T47D (cell line): Measurements from ENCODE around the gene ATXN2L.

Source experiments
- DNase-seq, 2 experiments: peaks; one replicate each; pipeline versions ENCODE4 v3.0.0 to v3.0.0-alpha.2; 2011 to 2012; ENCODE audit warnings: low read depth in 1 of 2, low spot score in 1 of 2
- JUND ChIP-seq: IDR thresholded peaks from 2 replicates; pipeline ENCODE4 v1.6.1; 2012; ENCODE audit warnings: low read depth
- in situ Hi-C: cut with HindIII; loops from 2 replicates; pipeline ENCODE4 v1.10.0; 2016; ENCODE audit warnings: low sequenced_read_pairs, low pct_unique_long_range_greater_than_20kb

ATXN2L gene

GRCh38 chr16:28842696-28843095, 19.9 kb downstream of the ATXN2L start:
- no peak for TF ChIP-seq JUND
- no peak for DNase-seq
- in situ Hi-C loops: no loop called here

GRCh38 chr16:28843766-28844165, 21.0 kb downstream of the ATXN2L start:
- no peak for TF ChIP-seq JUND
- no peak for DNase-seq
- in situ Hi-C loops: no loop called here

- no peak for TF ChIP-seq JUND
- DNase-seq: no peak
- in situ Hi-C loops: no loop called here
Observed at GRCh38 chr16:28844226-28844885, 21.6 kb downstream of the ATXN2L start.

- no peak for TF ChIP-seq JUND
- DNase-seq: peak; percentile 77 to 87
- in situ Hi-C loops: no loop called here
Observed at GRCh38 chr16:28845293-28845692, 22.5 kb downstream of the ATXN2L start.

- TF ChIP-seq JUND: no peak
- in situ Hi-C loops: no loop called here
- DNase-seq: no peak
Observed at GRCh38 chr16:28845761-28846079, 22.9 kb downstream of the ATXN2L start.

DNA sequence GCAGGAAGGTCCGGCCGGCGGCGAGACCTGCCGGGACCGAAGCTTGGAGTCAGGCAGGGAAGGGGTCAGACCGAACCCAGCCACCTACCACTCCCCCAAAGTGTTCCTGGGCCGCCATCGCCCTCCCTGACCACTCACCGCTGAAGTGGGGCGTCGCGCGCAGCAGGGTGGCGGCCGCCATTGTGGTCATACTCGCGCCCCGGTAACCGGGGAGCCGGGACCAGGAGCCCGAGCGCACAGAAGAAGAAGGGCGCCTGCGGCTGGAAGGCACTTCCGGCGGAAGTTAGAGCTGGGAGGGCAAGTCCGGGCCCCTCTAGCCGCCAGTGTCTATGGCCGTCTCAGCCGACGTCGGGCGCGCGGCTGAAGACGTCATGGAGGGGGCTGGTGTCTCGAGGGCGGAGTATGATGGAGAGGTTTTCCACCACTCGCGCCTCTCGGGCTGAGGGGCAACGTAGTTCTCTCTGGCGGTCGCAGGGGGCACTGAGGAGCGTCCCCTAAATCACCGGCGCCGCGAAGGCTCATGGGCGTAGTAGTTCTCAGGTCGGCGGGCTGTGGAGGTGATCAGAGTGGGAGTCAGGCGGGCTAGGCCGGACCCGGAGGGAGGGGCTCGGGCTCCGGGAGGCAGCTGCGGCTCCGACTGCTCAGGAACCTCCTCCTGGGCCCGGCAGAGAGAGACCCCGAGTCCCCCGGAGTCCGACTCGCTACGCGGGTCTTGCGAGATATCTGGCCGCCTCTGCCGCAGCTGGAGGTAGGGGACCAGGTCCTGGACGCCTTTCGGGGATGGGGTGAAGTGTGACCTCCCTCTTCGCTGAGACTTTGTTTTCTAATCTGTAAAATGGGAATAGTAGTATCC, 23.5 kb downstream of the ATXN2L start, which contains the start of gene TUFM:
TSS of gene TUFM (minus strand) at position 269 of the 853 bp plus-strand sequence. CDS start at position 190, 79 bp downstream.
- in situ Hi-C loops: no loop called here
- peak; percentile 92 to 99 for DNase-seq
- no peak for TF ChIP-seq JUND

DNA sequence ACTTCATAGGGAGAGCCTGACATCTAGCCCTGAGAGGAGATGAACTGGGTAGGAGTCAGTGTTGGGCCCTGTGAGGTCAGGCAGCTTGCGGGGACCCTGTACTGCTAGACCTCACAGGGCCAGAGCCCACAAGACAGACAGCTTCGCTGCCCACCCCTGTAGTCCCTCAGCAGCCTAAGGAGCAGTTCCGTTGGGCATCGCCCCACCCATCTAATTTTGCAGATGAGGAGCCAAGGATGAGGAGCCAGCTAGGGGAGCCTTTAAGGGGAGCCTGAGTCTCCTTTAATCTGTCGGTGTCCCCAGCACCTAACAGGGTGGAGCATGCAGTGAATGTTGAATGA, 24.1 kb downstream of the ATXN2L start:
- in situ Hi-C loops: no loop called here
- TF ChIP-seq JUND: no peak
- DNase-seq: no peak

GRCh38 chr16:28858421-28858820, 35.6 kb downstream of the ATXN2L start:
- no peak for DNase-seq
- TF ChIP-seq JUND: no peak
- in situ Hi-C loops: no loop called here

- TF ChIP-seq JUND: no peak
- in situ Hi-C loops: no loop called here
- no peak for DNase-seq
Observed at GRCh38 chr16:28859326-28859725, 36.5 kb downstream of the ATXN2L start.

- in situ Hi-C loops: no loop called here
- no peak for DNase-seq
- no peak for TF ChIP-seq JUND
Observed at GRCh38 chr16:28863929-28864793, 41.4 kb downstream of the ATXN2L start.

GRCh38 chr16:28865001-28865688, 42.3 kb downstream of the ATXN2L start:
- TF ChIP-seq JUND: no peak
- no peak for DNase-seq
- in situ Hi-C loops: no loop called here

DNA sequence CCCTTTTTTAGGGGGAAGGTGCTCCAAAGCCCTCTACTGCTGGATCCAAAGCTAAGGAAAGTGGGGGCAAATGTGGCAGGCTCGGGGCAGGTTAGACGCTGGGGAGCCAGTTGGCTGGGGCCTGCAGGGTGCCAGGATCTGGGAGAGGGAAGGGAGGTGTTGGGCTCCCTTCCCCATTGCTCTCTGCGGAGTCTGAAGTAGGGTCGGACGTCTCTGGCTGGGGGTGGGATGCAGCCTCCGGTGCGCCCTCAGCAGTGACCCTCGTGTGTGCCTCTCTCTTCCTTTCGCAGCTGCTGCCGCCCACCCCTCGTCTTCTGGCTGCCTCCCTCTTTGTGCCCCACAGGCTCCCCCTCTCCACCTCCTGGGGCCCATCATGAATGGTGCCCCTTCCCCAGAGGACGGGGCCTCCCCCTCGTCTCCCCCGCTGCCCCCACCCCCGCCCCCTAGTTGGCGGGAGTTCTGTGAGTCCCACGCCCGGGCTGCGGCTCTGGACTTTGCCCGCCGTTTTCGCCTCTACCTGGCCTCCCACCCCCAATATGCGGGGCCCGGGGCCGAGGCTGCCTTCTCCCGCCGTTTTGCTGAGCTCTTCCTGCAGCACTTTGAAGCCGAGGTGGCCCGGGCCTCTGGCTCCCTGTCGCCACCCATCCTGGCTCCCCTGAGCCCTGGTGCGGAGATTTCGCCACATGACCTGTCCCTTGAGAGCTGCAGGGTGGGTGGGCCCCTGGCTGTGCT, 43.1 kb downstream of the ATXN2L start:
- in situ Hi-C loops: no loop called here
- no peak for DNase-seq
- TF ChIP-seq JUND: no peak
